Measurements from ENCODE around the gene SPAG6. TPM values are rescaled to one million over a fixed set of nuclear protein-coding genes. Genes with fewer than 3 reads are reported as not detected.

The SPAG6 gene
- polyA plus RNA-seq, 1 experiment = not detected

- POLR2A ChIA-PET = no interaction called here
- Histone ChIP-seq H3K36me3 (ENCODE audit: control insufficient read depth, insufficient read depth, low read length) (no peaks in the 10 kb centered on the region), H3K4me3 (ENCODE audit: low read depth, low read length) (no peak overlapping the region), H3K27me3 (ENCODE audit: control insufficient read depth, insufficient read depth, low read length) (no peaks in the 10 kb centered on the region)
- TF ChIP-seq CTCF (IDR thresholded peaks at IDR 0.05; ENCODE audit: insufficient read depth, low read depth, low read length) = no peak
- DNase-seq (ENCODE audit: low read depth) = no peak
- CTCF ChIA-PET = interaction anchor here (0.7 kb wide), 1 partner anchor 24 kb away, joined by 3 read pairs; no protein-coding TSS in a partner anchor
Measured at GRCh38 chr10:22366771-22367170, 21.5 kb downstream of the SPAG6 start.

GRCh38 chr10:22367471-22367870 is 22.2 kb downstream of the SPAG6 start:
- Histone ChIP-seq H3K4me3 (ENCODE audit: low read depth, low read length) (no peak overlapping the region), H3K36me3 (ENCODE audit: control insufficient read depth, insufficient read depth, low read length) (no peaks in the 10 kb centered on the region), H3K27me3 (ENCODE audit: control insufficient read depth, insufficient read depth, low read length) (no peaks in the 10 kb centered on the region)
- POLR2A ChIA-PET = no interaction called here
- TF ChIP-seq CTCF (IDR thresholded peaks at IDR 0.05; ENCODE audit: insufficient read depth, low read depth, low read length) = no peak
- CTCF ChIA-PET = no interaction called here
- DNase-seq (ENCODE audit: low read depth) = no peak

DNA sequence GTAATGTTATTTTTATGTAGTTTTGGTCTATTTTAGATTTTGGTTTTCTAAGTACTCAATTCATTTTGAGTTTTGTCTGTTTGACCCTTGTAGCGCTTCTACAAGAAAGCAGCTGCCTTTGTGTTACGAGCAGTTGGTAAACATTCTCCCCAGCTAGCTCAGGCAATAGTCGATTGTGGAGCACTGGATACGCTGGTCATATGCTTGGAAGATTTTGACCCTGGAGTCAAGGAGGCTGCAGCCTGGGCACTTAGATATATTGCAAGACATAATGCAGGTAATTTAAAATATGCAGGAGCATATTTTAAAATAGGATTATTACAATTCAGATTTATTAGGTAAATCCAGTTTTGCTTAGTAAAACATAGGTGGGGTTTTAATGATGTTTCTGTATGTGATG is 23.1 kb downstream of the SPAG6 start:
- ChIA-PET POLR2A (no interaction called here), CTCF (no interaction called here)
- no peaks in the 10 kb centered on the region for H3K36me3 ChIP-seq (ENCODE audit: control insufficient read depth, insufficient read depth, low read length)
- no peak overlapping the region for H3K4me3 ChIP-seq (ENCODE audit: low read depth, low read length)
- H3K27me3 ChIP-seq (ENCODE audit: control insufficient read depth, insufficient read depth, low read length) = no peaks in the 10 kb centered on the region
- no peak for DNase-seq (ENCODE audit: low read depth)
- TF ChIP-seq CTCF (IDR thresholded peaks at IDR 0.05; ENCODE audit: insufficient read depth, low read depth, low read length) = no peak

- H3K27me3 ChIP-seq (ENCODE audit: control insufficient read depth, insufficient read depth, low read length) = no peaks in the 10 kb centered on the region
- ChIA-PET POLR2A (no interaction called here), CTCF (no interaction called here)
- DNase-seq (ENCODE audit: low read depth) = no peak
- TF ChIP-seq CTCF (IDR thresholded peaks at IDR 0.05; ENCODE audit: insufficient read depth, low read depth, low read length) = no peak
- no peaks in the 10 kb centered on the region for H3K36me3 ChIP-seq (ENCODE audit: control insufficient read depth, insufficient read depth, low read length)
- no peak overlapping the region for H3K4me3 ChIP-seq (ENCODE audit: low read depth, low read length)
Measured at GRCh38 chr10:22368981-22369380, 23.7 kb downstream of the SPAG6 start.

- no peaks in the 10 kb centered on the region for H3K27me3 ChIP-seq (ENCODE audit: control insufficient read depth, insufficient read depth, low read length)
- DNase-seq (ENCODE audit: low read depth) = no peak
- ChIA-PET POLR2A (no interaction called here), CTCF (no interaction called here)
- no peaks in the 10 kb centered on the region for H3K36me3 ChIP-seq (ENCODE audit: control insufficient read depth, insufficient read depth, low read length)
- TF ChIP-seq CTCF (IDR thresholded peaks at IDR 0.05; ENCODE audit: insufficient read depth, low read depth, low read length) = no peak
- no peak overlapping the region for H3K4me3 ChIP-seq (ENCODE audit: low read depth, low read length)
Measured at GRCh38 chr10:22369434-22370072, 24.3 kb downstream of the SPAG6 start.

All from BJ (cell line).